HAP-1 (cell line): ENCODE data around the gene OR5B12.
"Not testable (repeated sequence)": the region's sequence is repeated elsewhere in the genome, so short reads cannot be mapped to it uniquely, and the experiment has no call there.

Source experiments
- DNase-seq, 2 experiments: peaks; one replicate each; pipeline ENCODE4 v3.0.0-alpha.2; 2016 to 2020; ENCODE audit warnings: low spot score in 2 of 2
- H3K27me3 ChIP-seq: fragments of 250-450 bp; sonication (Bioruptor Pico); 2 replicates; pipeline ENCODE4 v1.5.1; 2020; ENCODE audit warnings: low read depth, mild to moderate bottlenecking, moderate library complexity
- H3K36me3 ChIP-seq: fragments of 250-450 bp; sonication (Bioruptor Pico); replicated peaks from 2 replicates; pipeline ENCODE4 v1.5.1; 2020; ENCODE audit warnings: mild to moderate bottlenecking
- H3K4me1 ChIP-seq: fragments of 250-450 bp; sonication (Bioruptor Pico); 2 replicates; pipeline ENCODE4 v1.5.1; 2020; ENCODE audit warnings: mild to moderate bottlenecking
- H3K4me3 ChIP-seq: fragments of 250-450 bp; sonication (Bioruptor Pico); 2 replicates; pipeline ENCODE4 v1.5.1; 2020; ENCODE audit warnings: mild to moderate bottlenecking, moderate library complexity
- H3K9me3 ChIP-seq: fragments of 250-450 bp; sonication (Bioruptor Pico); 2 replicates; pipeline ENCODE4 v1.5.1; 2020; ENCODE audit warnings: mild to moderate bottlenecking, moderate library complexity
- in situ Hi-C: fragments of 300-500 bp; cut with MboI; formaldehyde crosslinking; loops from 3 replicates; pipeline ENCODE4 v1.14.3; 2020; ENCODE audit warnings: low sequenced_read_pairs, inconsistent platforms, mixed read lengths

Gene OR5B12

GRCh38 chr11:58406774-58407173 is 35.3 kb downstream of the OR5B12 start, which contains the start of gene OR5B3:
Gene OR5B3 (minus strand): TSS chr11:58406874. CDS start chr11:58403409, 3,465 bp downstream.
- in situ Hi-C loops = no loop called here
- H3K27me3 ChIP-seq = no peaks in the 10 kb centered on the region
- DNase-seq = no peak
- H3K4me1 ChIP-seq = no peaks in the 10 kb centered on the region
- H3K36me3 ChIP-seq = no peaks in the 10 kb centered on the region
- no peaks in the 10 kb centered on the region for H3K9me3 ChIP-seq
- no peak within 1 kb of the TSS for H3K4me3 ChIP-seq

DNA sequence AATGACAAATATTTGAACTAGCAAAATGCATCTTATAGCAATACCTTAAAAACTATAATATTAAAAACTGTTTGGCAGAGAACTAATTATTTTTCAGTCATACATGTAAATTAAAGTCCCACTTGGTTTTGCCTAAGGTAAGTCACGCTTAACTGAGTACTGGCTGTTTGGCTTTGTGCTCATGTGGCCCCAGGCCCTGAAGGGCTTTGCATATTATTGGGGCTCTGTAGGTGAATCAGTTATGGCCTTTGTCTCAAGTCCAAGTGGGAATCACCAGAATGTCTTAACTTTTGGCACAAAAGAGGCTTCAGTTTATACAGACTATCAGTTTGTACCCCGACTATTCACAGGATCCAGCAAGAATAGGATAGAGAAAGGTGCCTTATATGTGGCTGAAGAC is 42.4 kb downstream of the OR5B12 start:
- H3K27me3 ChIP-seq, H3K4me1 ChIP-seq, DNase-seq, H3K9me3 ChIP-seq, H3K36me3 ChIP-seq, H3K4me3 ChIP-seq, in situ Hi-C loops: not testable (repeated sequence)

- H3K27me3 ChIP-seq = no peaks in the 10 kb centered on the region
- in situ Hi-C loops = no loop called here
- no peaks in the 10 kb centered on the region for H3K4me1 ChIP-seq
- H3K36me3 ChIP-seq = no peaks in the 10 kb centered on the region
- H3K4me3 ChIP-seq = no peak overlapping the region
- no peak for DNase-seq
- no peaks in the 10 kb centered on the region for H3K9me3 ChIP-seq
Measured at GRCh38 chr11:58395581-58395980, 46.5 kb downstream of the OR5B12 start.

DNA sequence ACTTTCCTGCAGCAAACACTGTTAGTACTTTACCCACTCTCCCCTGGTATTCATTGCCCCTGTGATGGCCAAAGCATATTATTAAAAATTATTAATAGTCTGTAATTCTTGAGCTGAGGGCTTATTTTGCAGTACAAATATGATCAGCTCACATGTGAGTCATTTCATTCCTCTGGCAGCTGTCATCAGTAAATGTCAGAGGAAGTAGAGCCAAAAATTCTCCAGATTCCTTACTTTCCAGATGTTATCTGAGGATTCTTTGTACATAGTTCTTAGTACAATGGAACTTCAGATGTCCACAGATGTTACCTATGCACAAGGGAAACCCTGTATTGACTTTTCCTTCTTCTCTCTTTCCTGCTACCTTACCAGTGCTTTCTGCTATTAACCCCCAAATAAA is 47.8 kb downstream of the OR5B12 start:
- H3K4me1 ChIP-seq = no peaks in the 10 kb centered on the region
- no peak overlapping the region for H3K4me3 ChIP-seq
- in situ Hi-C loops = no loop called here

GRCh38 chr11:58392746-58393145 is 49.3 kb downstream of the OR5B12 start:
- no peak overlapping the region for H3K4me3 ChIP-seq
- H3K9me3 ChIP-seq = no peaks in the 10 kb centered on the region
- no peaks in the 10 kb centered on the region for H3K4me1 ChIP-seq
- no peaks in the 10 kb centered on the region for H3K27me3 ChIP-seq
- in situ Hi-C loops = no loop called here
- no peak for DNase-seq
- H3K36me3 ChIP-seq = no peaks in the 10 kb centered on the region

More for the DNA sequence above, 47.8 kb downstream of the OR5B12 start:
- no peaks in the 10 kb centered on the region for H3K27me3 ChIP-seq
- no peaks in the 10 kb centered on the region for H3K9me3 ChIP-seq
- no peak for DNase-seq
- H3K36me3 ChIP-seq = no peaks in the 10 kb centered on the region

DNA sequence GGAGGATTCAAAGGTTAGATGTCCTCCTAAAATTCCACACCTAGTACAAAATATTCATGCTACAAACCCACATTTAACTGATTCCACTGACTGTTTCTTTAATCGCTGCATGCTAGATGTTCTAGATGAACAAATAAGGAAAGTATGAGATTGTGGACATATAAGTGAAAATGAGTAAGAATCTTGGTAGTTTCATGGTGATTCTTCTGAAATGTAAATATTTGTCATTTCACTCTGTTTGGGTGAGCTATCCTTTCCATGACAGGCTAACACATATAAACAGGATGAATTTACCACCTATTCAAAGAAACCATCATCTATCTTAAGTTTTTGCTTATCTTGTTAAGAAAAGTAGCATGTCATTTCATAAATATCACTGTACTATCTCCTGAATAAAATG is 50.2 kb downstream of the OR5B12 start:
- in situ Hi-C loops = no loop called here

DNA sequence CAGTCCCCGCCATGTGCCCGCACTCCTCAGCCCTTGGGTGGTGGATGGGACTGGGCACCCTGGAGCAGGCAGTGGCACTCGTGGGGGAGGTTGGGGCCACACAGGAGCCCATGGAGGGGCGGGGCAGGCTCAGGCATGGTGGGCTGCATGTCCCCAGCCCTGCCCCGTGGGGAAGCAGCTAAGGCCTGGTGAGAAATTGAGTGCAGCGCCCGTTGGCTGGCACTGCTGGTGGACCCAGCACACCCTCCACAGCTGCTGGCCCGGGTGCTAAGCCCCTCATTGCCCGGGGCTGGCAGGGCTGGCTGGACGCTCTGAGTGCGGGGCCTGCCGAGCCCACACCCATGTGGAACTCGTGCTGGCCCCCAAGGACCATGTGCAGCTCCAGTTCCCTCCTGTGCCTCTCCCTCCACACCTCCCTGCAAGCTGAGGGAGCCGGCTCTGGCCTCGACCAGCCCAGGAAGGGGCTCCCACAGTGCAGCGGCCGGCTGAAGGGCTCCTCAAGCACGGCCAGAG is 51.4 kb downstream of the OR5B12 start:
- no peaks in the 10 kb centered on the region for H3K36me3 ChIP-seq
- no peaks in the 10 kb centered on the region for H3K27me3 ChIP-seq
- no peak overlapping the region for H3K4me3 ChIP-seq
- no peaks in the 10 kb centered on the region for H3K4me1 ChIP-seq
- in situ Hi-C loops = no loop called here
- no peaks in the 10 kb centered on the region for H3K9me3 ChIP-seq
- no peak for DNase-seq

More for the DNA sequence above, 50.2 kb downstream of the OR5B12 start:
- Histone ChIP-seq H3K4me1 (no peaks in the 10 kb centered on the region), H3K27me3 (no peaks in the 10 kb centered on the region), H3K9me3 (no peaks in the 10 kb centered on the region), H3K4me3 (no peak overlapping the region), H3K36me3 (no peaks in the 10 kb centered on the region)
- no peak for DNase-seq
